MM.1S (cell line): ENCODE measurements around the gene DUSP3.

Source experiments
- DNase-seq: peaks from one replicate; pipeline ENCODE4 v3.0.0-alpha.2; 2015
- H2AFZ ChIP-seq: fragments of 300-600 bp; sonication (generic); 2 replicates; pipeline ENCODE4 v1.6.0; 2016; ENCODE audit warnings: antibody characterized with exemption, low read length
- H3F3A ChIP-seq: fragments of 300-600 bp; sonication (generic); 2 replicates; pipeline ENCODE4 v1.6.1; 2016; ENCODE audit warnings: mild to moderate bottlenecking, antibody characterized with exemption, low read length, moderate library complexity, mixed read lengths; ENCODE audit not compliant: insufficient read depth
- H3K27ac ChIP-seq: fragments of 300-600 bp; sonication (generic); 2 replicates; pipeline ENCODE4 v1.5.1; 2016; ENCODE audit warnings: mild to moderate bottlenecking, low read length
- H3K27me3 ChIP-seq: fragments of 300-600 bp; sonication (generic); replicated peaks from 2 replicates; pipeline ENCODE4 v1.6.0; 2016; ENCODE audit warnings: low read length; ENCODE audit not compliant: insufficient read depth
- H3K36me3 ChIP-seq: fragments of 300-600 bp; sonication (generic); replicated peaks from 2 replicates; pipeline ENCODE4 v1.6.1; 2016; ENCODE audit warnings: mild to moderate bottlenecking, low read length, mixed read lengths; ENCODE audit not compliant: insufficient read depth
- H3K4me1 ChIP-seq: fragments of 300-600 bp; sonication (generic); 2 replicates; pipeline ENCODE4 v1.6.1; 2016; ENCODE audit warnings: low read length, mixed read lengths
- H3K4me2 ChIP-seq: fragments of 300-600 bp; sonication (generic); 2 replicates; pipeline ENCODE4 v1.6.0; 2016; ENCODE audit warnings: low read depth, low read length
- H3K4me3 ChIP-seq: fragments of 300-600 bp; sonication (generic); 2 replicates; pipeline ENCODE4 v1.5.1; 2016; ENCODE audit warnings: low read length, mixed read lengths
- H3K79me2 ChIP-seq: fragments of 300-600 bp; sonication (generic); 2 replicates; pipeline ENCODE4 v1.6.1; 2016; ENCODE audit warnings: mixed run types, low read length, mixed read lengths
- H3K9ac ChIP-seq: fragments of 300-600 bp; sonication (generic); 2 replicates; pipeline ENCODE4 v1.6.1; 2016; ENCODE audit warnings: low read length, mixed read lengths
- H3K9me2 ChIP-seq: fragments of 300-600 bp; sonication (generic); replicated peaks from 2 replicates; pipeline ENCODE4 v1.6.1; 2016; ENCODE audit warnings: mild to moderate bottlenecking, low read length, mixed read lengths; ENCODE audit not compliant: insufficient read depth
- H3K9me3 ChIP-seq: fragments of 300-600 bp; sonication (generic); replicated peaks from 2 replicates; pipeline ENCODE4 v1.6.1; 2016; ENCODE audit warnings: mild to moderate bottlenecking, low read length, mixed read lengths; ENCODE audit not compliant: insufficient read depth
- H4K20me1 ChIP-seq: fragments of 300-600 bp; sonication (generic); 2 replicates; pipeline ENCODE4 v1.6.1; 2016; ENCODE audit warnings: mild to moderate bottlenecking, low read length, moderate library complexity, mixed read lengths; ENCODE audit not compliant: insufficient read depth
- CTCF ChIP-seq: fragments of 300-600 bp; sonication (generic); IDR thresholded peaks from 2 replicates; pipeline ENCODE4 v1.5.1; 2016; ENCODE audit warnings: antibody characterized with exemption, low read length, mixed read lengths
- EZH2 ChIP-seq: fragments of 300-600 bp; sonication (generic); optimal IDR thresholded peaks from 2 replicates; pipeline ENCODE3; 2017; ENCODE audit warnings: low read depth, mild to moderate bottlenecking, antibody characterized with exemption, low read length, mixed read lengths
- EZH2phosphoT487 ChIP-seq: fragments of 300-600 bp; sonication (generic); IDR thresholded peaks from 2 replicates; pipeline ENCODE4 v1.6.1; 2018; ENCODE audit warnings: antibody characterized with exemption, low read length

DUSP3 gene

GRCh38 chr17:43787728-43788127 lies 9.0 kb upstream of the DUSP3 start:
- Histone ChIP-seq H3K27me3 (peaks cover 55% of the 10 kb centered on the region), H3K4me1 (no peaks in the 10 kb centered on the region), H3K4me2 (no peak overlapping the region), H3K27ac (no peak overlapping the region), H3K9me2 (no peaks in the 10 kb centered on the region), H3F3A (no peaks in the 10 kb centered on the region), H3K4me3 (no peak overlapping the region), H3K79me2 (no peaks in the 10 kb centered on the region), H2AFZ (no peak overlapping the region), H4K20me1 (no peaks in the 10 kb centered on the region), H3K9ac (no peak overlapping the region), H3K36me3 (no peaks in the 10 kb centered on the region), H3K9me3 (no peaks in the 10 kb centered on the region)
- TF ChIP-seq EZH2phosphoT487 (no peak), CTCF (no peak)
- DNase-seq: no peak

- no peak overlapping the region for H2AFZ ChIP-seq
- no peaks in the 10 kb centered on the region for H3F3A ChIP-seq
- H3K4me1 ChIP-seq: no peaks in the 10 kb centered on the region
- H3K9ac ChIP-seq: no peak overlapping the region
- H3K27me3 ChIP-seq: peaks cover 77% of the 10 kb centered on the region
- H3K9me3 ChIP-seq: no peaks in the 10 kb centered on the region
- no peak overlapping the region for H3K27ac ChIP-seq
- H3K36me3 ChIP-seq: no peaks in the 10 kb centered on the region
- H3K4me2 ChIP-seq: no peak overlapping the region
- no peaks in the 10 kb centered on the region for H4K20me1 ChIP-seq
- no peak for DNase-seq
- TF ChIP-seq EZH2 (no peak), CTCF (no peak), EZH2phosphoT487 (no peak)
- no peaks in the 10 kb centered on the region for H3K79me2 ChIP-seq
- no peak overlapping the region for H3K4me3 ChIP-seq
- H3K9me2 ChIP-seq: no peaks in the 10 kb centered on the region
Observed at GRCh38 chr17:43784628-43785101, 5.9 kb upstream of the DUSP3 start.

GRCh38 chr17:43784068-43784467 lies 5.3 kb upstream of the DUSP3 start:
- H3K36me3 ChIP-seq: no peaks in the 10 kb centered on the region
- no peaks in the 10 kb centered on the region for H3K79me2 ChIP-seq
- DNase-seq: no peak
- H3K4me2 ChIP-seq: no peak overlapping the region
- no peaks in the 10 kb centered on the region for H4K20me1 ChIP-seq
- H3K9me2 ChIP-seq: no peaks in the 10 kb centered on the region
- H2AFZ ChIP-seq: no peak overlapping the region
- H3K4me1 ChIP-seq: peaks cover 5% of the 10 kb centered on the region; the same call in 1 of the 2 replicates
- H3F3A ChIP-seq: no peaks in the 10 kb centered on the region
- no peak overlapping the region for H3K4me3 ChIP-seq
- no peaks in the 10 kb centered on the region for H3K9me3 ChIP-seq
- H3K9ac ChIP-seq: no peak overlapping the region
- no peak overlapping the region for H3K27ac ChIP-seq
- TF ChIP-seq CTCF: no peak
- no peak for TF ChIP-seq EZH2phosphoT487
- TF ChIP-seq EZH2: no peak
- H3K27me3 ChIP-seq: peaks cover 83% of the 10 kb centered on the region
